Thyroid gland (tissue), 4 donors: ENCODE measurements around the gene LPCAT1. TPM values are rescaled to one million over a fixed set of nuclear protein-coding genes. Genes with fewer than 3 reads are reported as not detected.
"Not testable (repeated sequence)": the region's sequence is repeated elsewhere in the genome, so short reads cannot be mapped to it uniquely, and the experiment has no call there.

Experiments used
- DNase-seq, 2 donors: peaks; one replicate each; pipeline ENCODE4 v3.0.0-alpha.2; 2019
- H3K27ac ChIP-seq, 3 donors: fragments of 200-600 bp; sonication (generic); 1 replicate in 2 of 3; 2 replicates in 1 of 3; pipeline ENCODE4 v1.5.1; 2016 to 2019; ENCODE audit warnings: mild to moderate bottlenecking in 1 of 3, moderate library complexity in 1 of 3
- H3K27me3 ChIP-seq: fragments of 200-600 bp; sonication (generic); one replicate; pipeline ENCODE4 v1.5.1; 2019
- H3K36me3 ChIP-seq, 2 donors: fragments of 200-600 bp; sonication (generic); one replicate each; pipeline ENCODE4 v1.5.1; 2016 to 2019
- H3K4me1 ChIP-seq, 2 donors: fragments of 200-600 bp; sonication (generic); one replicate each; pipeline ENCODE4 v1.5.1; 2017 to 2019
- H3K4me3 ChIP-seq, 3 donors: fragments of 200-600 bp; sonication (generic); replicated peaks in 1 of 3; 1 replicate in 2 of 3; 2 replicates in 1 of 3; pipeline ENCODE4 v1.5.1; 2016; ENCODE audit warnings: mild to moderate bottlenecking in 1 of 3
- H3K9me3 ChIP-seq: fragments of 200-600 bp; sonication (generic); one replicate; pipeline ENCODE4 v1.5.1; 2017
- CTCF ChIP-seq, 6 experiments: fragments of 200-600 bp in 3 of 6; fragments of 450-650 bp in 3 of 6; sonication (generic) in 3 of 6; IDR thresholded peaks; one replicate each; pipeline ENCODE4 v1.5.1; 2016 to 2019; ENCODE audit warnings: antibody characterized with exemption in 6 of 6, mild to moderate bottlenecking in 2 of 6, inconsistent platforms in 1 of 6, moderate library complexity in 1 of 6
- POLR2A ChIP-seq, 2 donors: fragments of 450-650 bp; IDR thresholded peaks; one replicate each; pipeline ENCODE4 v1.6.1; 2017; ENCODE audit warnings: antibody characterized with exemption in 2 of 2, mild to moderate bottlenecking in 2 of 2, moderate library complexity in 1 of 2
- WGBS, 2 donors: methylation state at CpG; one replicate each; pipeline ENCODE4 v1.1.5; 2017; 5-methylcytosine and 5-hydroxymethylcytosine counted together
- intact Hi-C: fragments of 100-400 bp; cut with DNase I; formaldehyde crosslinking; loops from one replicate; pipeline ENCODE4 v1.15.1; 2023
- total RNA-seq, 4 donors: library from RNA; depleted of rRNA; stranded (reverse); fragments of >200 nt; gene quantifications; one replicate each; pipeline ENCODE4 v1.2.3, GENCODE V29; 2016

Gene LPCAT1
- total RNA-seq, 4 donors from 2014 or later: 30.9 to 35.7 (median 33.3) TPM

GRCh38 chr5:1460054-1460682, 63.6 kb downstream of the LPCAT1 start:
- H3K9me3 ChIP-seq: no peaks in the 10 kb centered on the region
- peaks cover 7 to 14% of the 10 kb centered on the region in 2 donors for H3K36me3 ChIP-seq
- H3K27ac ChIP-seq: no peak overlapping the region
- H3K4me3 ChIP-seq: no peak overlapping the region
- no peaks in the 10 kb centered on the region for H3K27me3 ChIP-seq
- TF ChIP-seq POLR2A (IDR thresholded peaks at IDR 0.05): no peak
- no peak for TF ChIP-seq CTCF (IDR thresholded peaks at IDR 0.05)
- no peak for DNase-seq
- H3K4me1 ChIP-seq: no peaks in the 10 kb centered on the region
- intact Hi-C loops: no loop called here
- WGBS, 2 donors: 63 to 67% methylated on average over 15 to 16 of the region's 16 CpGs

- H3K27me3 ChIP-seq, DNase-seq, H3K4me3 ChIP-seq, H3K4me1 ChIP-seq, intact Hi-C loops, H3K9me3 ChIP-seq, H3K27ac ChIP-seq: not testable (repeated sequence)
- WGBS, 2 donors: 97 to 100% methylated on average over 2 of the region's 2 CpGs
- H3K36me3 ChIP-seq: peaks cover 7 to 14% of the 10 kb centered on the region in 2 donors
Observed at GRCh38 chr5:1459435-1459834, 64.3 kb downstream of the LPCAT1 start.

GRCh38 chr5:1456110-1456881, 67.5 kb downstream of the LPCAT1 start:
- WGBS, 2 donors: 74 to 92% methylated on average over 13 to 14 of the region's 20 CpGs
- H3K4me1 ChIP-seq, H3K9me3 ChIP-seq, H3K27ac ChIP-seq, H3K4me3 ChIP-seq, intact Hi-C loops, DNase-seq, H3K27me3 ChIP-seq, H3K36me3 ChIP-seq: not testable (repeated sequence)

GRCh38 chr5:1453613-1454012, 70.1 kb downstream of the LPCAT1 start:
- no peaks in the 10 kb centered on the region for H3K4me1 ChIP-seq
- WGBS, 2 donors: 79% methylated on average over 2 of the region's 2 CpGs
- H3K4me3 ChIP-seq: no peak overlapping the region
- H3K27me3 ChIP-seq: no peaks in the 10 kb centered on the region
- no peak overlapping the region for H3K27ac ChIP-seq
- H3K36me3 ChIP-seq: no peaks in the 10 kb centered on the region
- DNase-seq: no peak
- TF ChIP-seq CTCF (IDR thresholded peaks at IDR 0.05) (no peak), POLR2A (IDR thresholded peaks at IDR 0.05) (no peak)
- H3K9me3 ChIP-seq: no peaks in the 10 kb centered on the region
- intact Hi-C loops: no loop called here

- no peaks in the 10 kb centered on the region for H3K9me3 ChIP-seq
- 84 to 87% methylated on average over 10 to 12 of the region's 12 CpGs for WGBS, 2 donors
- no peak overlapping the region for H3K27ac ChIP-seq
- TF ChIP-seq CTCF (IDR thresholded peaks at IDR 0.05) (no peak), POLR2A (IDR thresholded peaks at IDR 0.05) (no peak)
- no peaks in the 10 kb centered on the region for H3K36me3 ChIP-seq
- H3K27me3 ChIP-seq: peaks cover 7% of the 10 kb centered on the region
- H3K4me3 ChIP-seq: no peak overlapping the region
- DNase-seq: no peak
- intact Hi-C loops: no loop called here
- H3K4me1 ChIP-seq: peaks cover 10 to 19% of the 10 kb centered on the region in 2 donors
Observed at GRCh38 chr5:1449081-1449630, 74.6 kb downstream of the LPCAT1 start.

- Histone ChIP-seq H3K36me3 (no peaks in the 10 kb centered on the region), H3K27ac (no peak overlapping the region), H3K27me3 (peaks cover 10% of the 10 kb centered on the region), H3K4me3 (no peak overlapping the region), H3K4me1 (peaks cover 11 to 21% of the 10 kb centered on the region in 2 donors), H3K9me3 (no peaks in the 10 kb centered on the region)
- TF ChIP-seq CTCF (IDR thresholded peaks at IDR 0.05): no peak
- no peak for TF ChIP-seq POLR2A (IDR thresholded peaks at IDR 0.05)
- DNase-seq: no peak
- intact Hi-C loops: no loop called here
- WGBS, 2 donors: 75 to 81% methylated on average over 5 of the region's 5 CpGs
Observed at GRCh38 chr5:1448511-1449011, 75.2 kb downstream of the LPCAT1 start.
